Measurements from ENCODE around the gene S1PR5.

GRCh38 chr19:10517760-10518443 lies 655 bp upstream of the S1PR5 start:
- TF ChIP-seq CTCF (IDR thresholded peaks at IDR 0.05; ENCODE audit: low read depth, low read length, missing input control): no peak
- no peak for TF ChIP-seq YY1 (IDR thresholded peaks at IDR 0.05)
- TF ChIP-seq TAF1 (conservative IDR thresholded peaks at IDR 0.05): no peak

Measured in liver (tissue), 3 donors.